Esophagus squamous epithelium (tissue), 4 donors: ENCODE data around the gene CHRM2.

Experiments used
- POLR2A ChIP-seq, 4 donors: fragments of 450-650 bp; IDR thresholded peaks; one replicate each; pipeline ENCODE4 v1.6.1; 2017; ENCODE audit warnings: antibody characterized with exemption in 4 of 4, mild to moderate bottlenecking in 4 of 4, moderate library complexity in 3 of 4
- TF ChIP-seq, protein P1 (sequence below), 6 experiments: fragments of 450-650 bp in 4 of 6; fragments of 200-600 bp in 2 of 6; sonication (generic) in 2 of 6; IDR thresholded peaks; one replicate each; pipeline ENCODE4 v1.5.1; 2016 to 2019; ENCODE audit warnings: antibody characterized with exemption in 6 of 6, mild to moderate bottlenecking in 4 of 6, moderate library complexity in 4 of 6

DNA sequence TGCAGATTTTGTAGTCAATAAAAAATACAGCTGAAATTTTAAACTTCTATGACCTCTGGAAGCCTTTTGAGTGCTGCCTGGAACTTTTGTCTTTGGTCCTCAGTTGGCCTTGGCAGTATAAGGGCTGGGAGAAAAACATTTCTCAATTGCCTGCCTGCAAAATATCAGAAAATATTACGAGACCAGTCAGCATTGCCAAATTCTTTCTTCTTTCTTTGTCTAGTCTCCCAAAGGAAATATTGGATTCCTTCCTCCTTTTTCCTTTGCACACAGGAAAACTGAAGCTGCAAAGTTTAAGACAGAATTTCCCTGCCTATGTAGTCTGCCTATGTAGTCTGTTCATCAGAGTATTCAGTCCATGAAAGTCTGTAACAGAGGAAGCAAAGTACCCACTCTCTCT, 95.9 kb downstream of the CHRM2 start:
- TF ChIP-seq, protein P1, sequence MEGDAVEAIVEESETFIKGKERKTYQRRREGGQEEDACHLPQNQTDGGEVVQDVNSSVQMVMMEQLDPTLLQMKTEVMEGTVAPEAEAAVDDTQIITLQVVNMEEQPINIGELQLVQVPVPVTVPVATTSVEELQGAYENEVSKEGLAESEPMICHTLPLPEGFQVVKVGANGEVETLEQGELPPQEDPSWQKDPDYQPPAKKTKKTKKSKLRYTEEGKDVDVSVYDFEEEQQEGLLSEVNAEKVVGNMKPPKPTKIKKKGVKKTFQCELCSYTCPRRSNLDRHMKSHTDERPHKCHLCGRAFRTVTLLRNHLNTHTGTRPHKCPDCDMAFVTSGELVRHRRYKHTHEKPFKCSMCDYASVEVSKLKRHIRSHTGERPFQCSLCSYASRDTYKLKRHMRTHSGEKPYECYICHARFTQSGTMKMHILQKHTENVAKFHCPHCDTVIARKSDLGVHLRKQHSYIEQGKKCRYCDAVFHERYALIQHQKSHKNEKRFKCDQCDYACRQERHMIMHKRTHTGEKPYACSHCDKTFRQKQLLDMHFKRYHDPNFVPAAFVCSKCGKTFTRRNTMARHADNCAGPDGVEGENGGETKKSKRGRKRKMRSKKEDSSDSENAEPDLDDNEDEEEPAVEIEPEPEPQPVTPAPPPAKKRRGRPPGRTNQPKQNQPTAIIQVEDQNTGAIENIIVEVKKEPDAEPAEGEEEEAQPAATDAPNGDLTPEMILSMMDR (IDR thresholded peaks at IDR 0.05): no peak
- TF ChIP-seq POLR2A (IDR thresholded peaks at IDR 0.05): no peak
